ENCODE data around the gene ZNF507.

Gene ZNF507

GRCh38 chr19:32339988-32340874, 5.2 kb upstream of the ZNF507 start:
- peak; percentile 26 for DNase-seq

DNA sequence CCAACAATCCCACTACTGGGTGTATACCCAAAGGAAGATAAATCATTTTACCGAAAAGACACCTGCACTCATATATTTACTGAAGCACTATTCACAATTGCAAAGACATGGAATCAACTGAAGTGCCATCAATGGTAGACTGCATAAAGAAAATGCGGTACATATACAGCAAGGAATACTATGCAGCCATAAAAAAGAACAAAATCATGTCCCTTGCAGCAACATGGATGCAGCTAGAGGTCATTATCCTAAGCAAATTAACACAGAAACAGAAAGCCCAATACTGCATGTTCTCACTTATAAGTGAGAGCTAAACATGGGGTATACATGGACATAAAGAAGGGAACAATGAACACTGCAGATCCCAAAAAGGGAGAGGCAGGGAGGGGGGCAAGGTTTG, 2.7 kb upstream of the ZNF507 start:
- no peak for DNase-seq

DNA sequence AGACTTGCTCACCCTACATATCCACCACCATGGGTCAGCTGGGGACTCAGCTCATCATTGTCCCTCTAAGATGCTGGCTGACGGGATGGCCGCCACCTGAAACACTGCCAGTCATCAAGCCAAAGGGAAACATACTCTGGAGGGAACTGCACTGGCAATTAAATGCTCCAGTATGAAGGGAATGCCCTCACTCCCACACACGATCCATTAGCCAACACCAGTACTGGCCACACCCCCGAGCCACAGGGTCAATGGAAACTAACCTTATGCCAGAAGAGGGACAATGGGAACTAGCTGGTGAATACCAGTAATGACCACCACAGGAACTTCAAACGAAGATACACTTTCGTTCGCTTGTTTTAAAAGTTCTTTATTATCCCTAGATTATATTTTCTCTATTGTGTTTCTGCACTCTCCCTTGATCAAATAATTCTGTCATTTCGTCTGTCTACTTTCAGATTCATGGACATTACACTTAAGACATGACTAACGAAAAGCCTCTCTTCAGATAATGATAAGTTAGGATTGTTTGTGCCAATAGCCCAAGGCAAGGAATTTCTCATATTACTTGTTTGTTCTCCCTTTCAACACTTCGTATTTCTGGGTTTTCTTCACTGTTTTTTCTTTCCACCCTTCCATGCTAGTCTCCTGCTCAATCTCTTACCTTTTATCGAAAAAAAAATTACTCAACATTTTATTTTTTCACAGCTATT, 1.7 kb upstream of the ZNF507 start:
- DNase-seq = no peak

DNA sequence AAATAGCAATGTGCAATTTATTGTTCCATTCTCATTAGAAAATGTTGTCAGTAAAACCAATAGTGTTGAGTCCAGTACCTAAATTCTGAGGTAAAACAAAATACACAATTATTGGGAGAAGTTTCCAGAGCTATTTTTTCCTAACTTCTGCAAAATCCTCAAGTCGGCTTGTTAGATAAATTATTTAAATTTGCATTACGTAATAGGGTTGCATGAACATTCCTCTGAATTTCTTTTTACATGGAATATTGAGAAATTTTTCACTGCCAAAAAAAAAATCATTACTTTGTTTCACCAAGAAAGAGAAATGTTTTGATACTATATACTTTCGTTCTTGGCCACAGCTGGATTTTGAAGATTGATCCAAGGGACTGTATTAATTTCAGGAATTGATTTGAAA, 1.5 kb downstream of the ZNF507 start:
- DNase-seq = no peak

- DNase-seq = no peak
Measured at GRCh38 chr19:32347573-32347972, 2.2 kb downstream of the ZNF507 start.

- no peak for DNase-seq
Measured at GRCh38 chr19:32349051-32349450, 3.6 kb downstream of the ZNF507 start.

DNA sequence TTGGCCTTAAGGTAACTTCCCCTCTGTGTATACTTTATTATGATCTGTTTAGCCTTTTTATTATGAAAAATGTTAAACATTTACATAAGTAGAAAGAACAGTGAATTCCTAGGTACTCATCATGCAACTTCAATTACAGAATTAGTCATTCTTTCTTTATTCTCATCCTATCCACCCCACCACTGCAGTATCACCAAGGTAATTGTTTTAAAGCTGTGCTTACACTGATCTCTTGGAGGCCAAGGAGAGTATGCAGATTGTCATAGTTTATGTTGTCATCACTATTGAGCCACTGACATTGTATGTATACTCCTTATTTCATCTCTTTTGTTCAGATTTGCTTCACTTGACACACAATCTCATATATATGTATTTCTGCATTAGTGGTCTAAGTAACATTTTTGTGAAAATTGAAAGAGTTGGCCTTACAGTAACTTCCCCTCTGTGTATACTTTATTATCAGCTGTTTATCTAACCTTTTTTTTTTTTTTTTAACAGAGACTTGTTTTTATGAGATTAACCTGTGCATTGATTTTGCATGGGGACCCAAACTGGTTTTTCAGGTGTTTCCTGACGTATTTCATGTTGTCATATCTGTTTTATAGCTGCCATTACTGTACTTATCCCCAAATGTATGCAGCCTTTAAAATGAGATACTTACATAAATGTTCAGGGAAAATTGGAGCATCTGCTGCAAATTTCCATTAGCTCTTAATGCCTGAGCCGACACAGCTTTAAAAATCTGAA, 4.5 kb downstream of the ZNF507 start:
- no peak for DNase-seq

DNA sequence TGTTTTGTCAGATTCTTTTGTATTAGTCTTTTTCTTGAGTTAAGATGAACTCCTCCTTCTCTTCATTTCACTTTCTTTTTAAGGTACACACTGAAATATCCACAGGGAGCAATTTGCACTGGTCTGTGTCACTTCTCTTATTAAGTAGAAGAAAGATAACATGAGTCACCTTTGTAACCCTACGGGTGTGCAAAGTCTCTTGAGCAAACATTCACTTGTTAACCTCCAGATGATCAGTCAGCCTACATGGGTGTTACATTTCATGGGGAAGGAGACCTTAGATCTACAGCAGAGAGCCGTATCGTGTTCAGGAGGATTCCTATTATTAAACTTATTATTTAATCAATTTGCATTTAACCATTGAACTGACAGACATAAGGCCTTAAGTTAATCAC, 5.1 kb downstream of the ZNF507 start:
- no peak for DNase-seq

DNA sequence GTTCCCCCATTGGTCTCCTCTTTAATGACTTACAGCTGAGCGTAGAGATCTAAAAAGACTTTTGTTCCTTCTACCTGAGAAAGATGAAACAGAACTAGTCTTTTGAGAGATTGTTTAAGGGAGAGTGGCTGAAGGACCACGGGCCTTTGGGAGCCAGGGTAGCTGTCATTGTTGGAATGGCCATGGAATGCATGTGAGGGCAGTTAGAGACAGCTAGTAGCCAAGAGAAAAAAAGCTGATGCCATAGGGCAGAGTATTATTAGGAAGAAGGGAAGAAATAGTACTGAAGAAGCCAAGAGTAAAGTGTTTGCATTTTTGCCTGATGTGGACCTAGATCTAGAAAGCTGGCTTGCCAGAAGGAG, 5.6 kb downstream of the ZNF507 start:
- no peak for DNase-seq

DNA sequence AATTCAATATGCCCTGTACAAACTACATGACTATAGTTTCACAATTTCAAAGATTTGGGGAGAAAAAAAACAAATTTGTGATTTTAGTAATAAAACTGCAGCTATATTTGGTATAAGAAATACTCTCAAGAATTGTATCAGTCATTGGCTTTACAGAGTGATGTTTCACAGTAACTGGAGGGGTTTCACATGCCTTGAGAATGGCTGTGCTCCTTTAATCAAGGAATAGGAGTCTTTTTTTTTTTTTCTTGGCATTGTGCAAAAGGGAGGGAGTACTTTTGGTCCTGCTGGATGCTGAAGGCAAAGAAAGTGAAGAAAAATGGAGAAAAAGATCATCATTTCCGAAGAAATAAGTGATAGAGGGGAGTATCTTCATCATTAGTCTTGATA, 6.8 kb downstream of the ZNF507 start:
- DNase-seq = no peak

DNA sequence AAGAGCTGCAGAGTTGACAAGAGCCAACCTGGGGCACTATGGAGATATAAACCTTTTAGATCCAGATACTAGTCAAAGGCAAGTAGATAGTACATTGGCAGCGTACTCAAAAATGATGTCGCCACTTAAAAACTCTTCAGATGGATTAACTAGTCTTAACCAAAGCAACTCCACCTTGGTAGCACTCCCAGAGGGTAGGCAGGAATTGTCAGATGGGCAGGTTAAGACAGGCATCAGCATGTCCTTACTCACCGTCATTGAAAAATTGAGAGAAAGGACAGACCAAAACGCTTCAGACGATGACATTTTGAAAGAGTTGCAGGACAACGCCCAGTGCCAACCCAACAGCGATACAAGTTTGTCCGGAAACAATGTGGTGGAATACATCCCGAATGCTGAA, 8.9 kb downstream of the ZNF507 start:
- DNase-seq = no peak

- no peak for DNase-seq
Measured at GRCh38 chr19:32355309-32355708, 9.9 kb downstream of the ZNF507 start.

GRCh38 chr19:32357720-32358119, 12.3 kb downstream of the ZNF507 start:
- no peak for DNase-seq

- no peak for DNase-seq
Measured at GRCh38 chr19:32358321-32358720, 12.9 kb downstream of the ZNF507 start.

GRCh38 chr19:32359581-32359980, 14.2 kb downstream of the ZNF507 start:
- DNase-seq = no peak

DNA sequence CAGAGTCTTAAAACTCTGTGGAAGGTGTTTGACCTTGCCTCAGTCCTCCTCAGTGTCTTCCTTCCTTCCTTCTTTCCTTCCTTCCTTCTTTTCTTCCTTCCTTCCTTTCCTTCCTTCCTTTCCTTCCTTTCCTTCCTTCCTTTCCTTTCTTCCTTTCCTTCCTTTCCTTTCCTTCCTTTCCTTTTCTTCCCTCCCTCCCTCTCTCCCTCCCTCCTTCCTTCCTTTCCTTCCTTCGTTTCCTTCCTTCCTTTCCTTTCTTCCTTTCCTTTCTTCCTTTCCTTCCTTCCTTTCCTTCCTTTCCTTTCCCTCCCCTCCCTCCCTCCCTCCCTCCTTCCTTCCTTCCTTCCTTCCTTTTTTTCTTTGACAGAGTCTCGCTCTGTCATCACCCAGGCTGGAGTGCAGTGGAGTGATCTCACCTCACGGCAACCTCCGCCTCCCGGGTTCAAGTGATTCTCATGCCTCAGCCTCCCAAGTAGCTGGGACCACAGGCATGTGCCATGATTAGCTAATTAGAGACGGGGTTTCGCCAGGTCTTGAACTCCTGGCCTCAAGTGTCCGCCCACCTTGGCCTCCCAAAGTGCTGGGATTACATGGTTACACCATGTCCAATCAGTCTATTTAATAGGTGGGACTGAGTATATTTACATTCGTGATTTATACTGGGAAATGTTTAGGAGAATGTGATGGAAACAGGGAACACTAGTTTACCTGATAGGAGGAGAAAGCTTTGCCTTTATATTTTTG, 16.3 kb downstream of the ZNF507 start:
- no peak for DNase-seq

- DNase-seq = no peak
Measured at GRCh38 chr19:32362318-32362691, 16.9 kb downstream of the ZNF507 start.

DNA sequence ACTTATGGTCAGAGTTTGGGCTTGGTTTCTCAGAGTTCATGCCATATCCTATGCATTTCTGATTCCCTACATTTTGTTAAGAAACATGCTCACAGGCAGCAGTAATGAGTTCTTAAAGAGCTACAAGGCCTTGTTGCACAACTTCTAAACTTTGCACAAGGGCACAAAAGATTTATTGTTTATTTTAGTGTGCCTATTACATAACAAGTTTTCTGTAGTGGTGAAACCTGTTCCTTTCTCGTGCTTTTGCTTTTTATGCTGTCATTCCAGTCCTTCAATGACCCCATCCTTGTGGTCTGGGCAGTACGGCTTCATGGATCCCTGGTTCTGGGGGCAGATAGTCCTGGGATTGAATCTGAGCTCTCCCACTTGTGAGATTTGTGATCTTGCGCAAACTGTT, 17.8 kb downstream of the ZNF507 start:
- no peak for DNase-seq

DNA sequence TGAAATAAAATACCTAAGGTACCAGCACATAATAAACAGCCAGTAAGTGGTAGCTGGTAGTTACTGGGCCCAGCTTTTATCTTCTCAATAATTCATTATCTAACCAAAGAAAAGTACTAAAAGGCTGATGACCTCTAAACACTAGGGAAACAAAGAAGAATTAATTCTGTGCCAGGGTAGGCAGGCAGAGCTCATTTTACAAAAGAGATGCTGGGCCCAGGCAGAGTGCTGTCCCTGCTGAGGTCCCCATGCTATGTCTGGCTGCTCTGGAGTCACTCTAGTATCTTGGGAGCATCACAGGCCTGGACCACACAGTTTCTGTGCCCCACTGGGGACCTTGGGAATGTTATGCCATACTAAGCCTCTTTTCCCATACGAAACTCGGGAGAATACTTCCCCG, 18.2 kb downstream of the ZNF507 start:
- DNase-seq = no peak

DNA sequence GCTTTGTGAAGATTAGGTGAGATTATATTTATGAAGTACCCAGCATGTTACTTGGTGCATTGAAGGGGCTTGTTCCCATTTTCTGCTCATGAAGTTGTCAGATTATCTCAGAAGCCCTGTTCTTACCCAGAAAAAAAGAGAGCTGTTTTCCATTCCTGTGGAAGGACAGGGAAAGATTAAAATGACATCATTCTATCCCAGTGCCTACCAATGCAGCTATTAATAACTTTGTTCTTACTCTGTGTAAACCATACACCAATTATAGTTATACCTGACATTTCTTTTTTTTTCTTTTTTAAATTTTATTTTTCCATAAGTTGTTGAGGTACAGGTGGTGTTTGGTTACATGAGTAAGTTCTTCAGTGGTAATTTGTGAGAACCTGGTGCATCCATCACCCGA, 18.6 kb downstream of the ZNF507 start:
- no peak for DNase-seq

DNA sequence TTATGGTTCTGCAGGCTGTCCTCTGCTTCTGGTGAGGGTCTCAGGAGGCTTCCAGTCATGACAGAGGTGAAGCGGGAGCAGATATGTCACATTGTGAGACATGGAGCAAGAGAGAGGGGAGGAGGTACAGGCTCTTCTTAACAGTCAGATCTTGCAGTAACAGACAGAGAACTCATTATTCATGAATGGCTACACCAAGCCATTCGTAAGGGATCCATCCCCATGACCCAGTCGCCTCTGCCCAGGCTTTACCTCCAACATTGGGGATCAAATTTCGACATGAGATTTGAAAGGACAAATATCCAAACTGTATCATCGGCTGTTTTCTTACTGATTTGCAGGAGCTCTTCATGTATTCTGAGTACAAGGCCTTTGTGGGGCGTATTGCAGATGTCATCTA, 21.7 kb downstream of the ZNF507 start:
- no peak for DNase-seq

GRCh38 chr19:32367948-32368536, 22.6 kb downstream of the ZNF507 start:
- no peak for DNase-seq

DNA sequence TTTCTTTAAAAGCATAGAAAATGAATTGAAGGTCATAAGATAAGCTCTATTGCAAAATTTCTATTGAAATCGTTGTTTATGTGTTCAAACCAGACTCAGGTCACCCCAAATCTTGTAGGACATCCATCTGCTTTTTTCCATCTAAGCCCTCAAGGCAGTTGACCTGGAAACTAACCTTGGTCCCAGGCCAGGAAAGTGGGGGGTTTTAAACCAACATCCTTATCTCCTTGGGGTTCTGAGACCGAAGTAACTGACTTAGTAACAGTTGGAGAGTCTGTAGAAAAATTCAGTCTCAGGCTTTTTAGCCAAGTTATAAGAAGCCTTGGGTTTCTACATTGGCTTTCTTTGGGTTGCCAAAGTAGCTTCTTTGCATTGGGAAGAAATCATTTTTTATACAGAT, 23.4 kb downstream of the ZNF507 start:
- no peak for DNase-seq

Data from CD4-positive, alpha-beta T cell treated with Interferon gamma for 1 hour (primary cell).